ENCODE measurements around the gene DNAH2. TPM values are rescaled to one million over a fixed set of nuclear protein-coding genes. Genes with fewer than 3 reads are reported as not detected.
"Not testable (repeated sequence)": the region's sequence is repeated elsewhere in the genome, so short reads cannot be mapped to it uniquely, and the experiment has no call there.

DNAH2 gene
- total RNA-seq, 2 experiments from 2014 or later = not detected

GRCh38 chr17:7809791-7810343, 92.3 kb downstream of the DNAH2 start:
- H3K27me3 Mint-ChIP-seq; H3K27ac Mint-ChIP-seq; H3K4me1 Mint-ChIP-seq; DNase-seq; POLR2A ChIA-PET; H3K9me3 Mint-ChIP-seq (ENCODE audit: low read depth); H3K4me3 Mint-ChIP-seq; H3K36me3 Mint-ChIP-seq (ENCODE audit: low read depth); ATAC-seq: not testable (repeated sequence)
- CTCF ChIA-PET = interaction anchor here (0.6 kb wide), 1 partner anchor 122 kb away, joined by 3 read pairs; no protein-coding TSS in a partner anchor
- intact Hi-C loops (cut with DNase I, micrococcal nuclease) = loop anchor here in 1 of 2 experiments (5.0 kb wide), 1 partner anchor 63 kb away; no protein-coding TSS in a partner anchor

GRCh38 chr17:7811251-7811650, 93.7 kb downstream of the DNAH2 start:
- H3K27me3 Mint-ChIP-seq = peaks cover 3% of the 10 kb centered on the region
- no peaks in the 10 kb centered on the region for H3K4me1 Mint-ChIP-seq
- H3K36me3 Mint-ChIP-seq (ENCODE audit: low read depth) = no peaks in the 10 kb centered on the region
- no peak for DNase-seq
- CTCF ChIA-PET = interaction anchor here (0.6 kb wide), 1 partner anchor 19 kb away, joined by 3 read pairs; no protein-coding TSS in a partner anchor
- POLR2A ChIA-PET = no interaction called here
- no peak overlapping the region for H3K27ac Mint-ChIP-seq
- H3K9me3 Mint-ChIP-seq (ENCODE audit: low read depth) = no peaks in the 10 kb centered on the region
- no peak overlapping the region for H3K4me3 Mint-ChIP-seq
- no peak for ATAC-seq
- intact Hi-C loops (cut with DNase I, micrococcal nuclease) = loop anchor here in 1 of 2 experiments (5.0 kb wide), 1 partner anchor 64 kb away; no protein-coding TSS in a partner anchor

- no peak overlapping the region for H3K4me3 Mint-ChIP-seq
- no peaks in the 10 kb centered on the region for H3K9me3 Mint-ChIP-seq (ENCODE audit: low read depth)
- H3K4me1 Mint-ChIP-seq = no peaks in the 10 kb centered on the region
- H3K36me3 Mint-ChIP-seq (ENCODE audit: low read depth) = no peaks in the 10 kb centered on the region
- CTCF ChIA-PET = interaction anchor here (1.4 kb wide), 1 partner anchor 242 kb away, joined by 4 read pairs; no protein-coding TSS in a partner anchor
- ATAC-seq = no peak
- no peaks in the 10 kb centered on the region for H3K27me3 Mint-ChIP-seq
- POLR2A ChIA-PET = no interaction called here
- H3K27ac Mint-ChIP-seq = no peak overlapping the region
- no peak for DNase-seq
- intact Hi-C loops (cut with DNase I, micrococcal nuclease) = loop anchor here in 1 of 2 experiments (5.0 kb wide), 1 partner anchor 68 kb away; no protein-coding TSS in a partner anchor
Observed at GRCh38 chr17:7814969-7815368, 97.4 kb downstream of the DNAH2 start.

GRCh38 chr17:7816926-7817642, 99.5 kb downstream of the DNAH2 start:
- intact Hi-C loops (cut with DNase I, micrococcal nuclease) = no loop called here
- Mint-ChIP-seq H3K27me3 (no peaks in the 10 kb centered on the region), H3K27ac (no peak overlapping the region), H3K36me3 (ENCODE audit: low read depth) (no peaks in the 10 kb centered on the region), H3K4me3 (no peak overlapping the region), H3K9me3 (ENCODE audit: low read depth) (no peaks in the 10 kb centered on the region), H3K4me1 (no peaks in the 10 kb centered on the region)
- POLR2A ChIA-PET = interaction anchor here (0.6 kb wide), 2 partner anchors 78 to 80 kb away, joined by 3 read pairs; no protein-coding TSS in a partner anchor
- ATAC-seq = no peak
- DNase-seq = no peak
- CTCF ChIA-PET = interaction anchor here (0.7 to 2.1 kb wide), 5 partner anchors 15 to 224 kb away, joined by 3 to 12 read pairs (median 5); no protein-coding TSS in a partner anchor

- Mint-ChIP-seq H3K9me3 (ENCODE audit: low read depth) (no peaks in the 10 kb centered on the region), H3K4me1 (no peaks in the 10 kb centered on the region), H3K27me3 (no peaks in the 10 kb centered on the region), H3K4me3 (no peak overlapping the region), H3K36me3 (ENCODE audit: low read depth) (no peaks in the 10 kb centered on the region), H3K27ac (no peak overlapping the region)
- no peak for DNase-seq
- ATAC-seq = no peak
- intact Hi-C loops (cut with DNase I, micrococcal nuclease) = no loop called here
- CTCF ChIA-PET = interaction anchor here (1.4 to 2.1 kb wide), 2 partner anchors 73 to 172 kb away, joined by 6 to 12 read pairs; no protein-coding TSS in a partner anchor
- POLR2A ChIA-PET = no interaction called here
Observed at GRCh38 chr17:7817643-7817964, 100.1 kb downstream of the DNAH2 start.

GRCh38 chr17:7818026-7818425, 100.5 kb downstream of the DNAH2 start:
- ChIA-PET CTCF (no interaction called here), POLR2A (interaction anchor here (0.6 kb wide), 1 partner anchor 157 kb away, joined by 3 read pairs; no protein-coding TSS in a partner anchor)
- Mint-ChIP-seq H3K36me3 (ENCODE audit: low read depth) (no peaks in the 10 kb centered on the region), H3K9me3 (ENCODE audit: low read depth) (no peaks in the 10 kb centered on the region), H3K4me3 (no peak overlapping the region), H3K27me3 (no peaks in the 10 kb centered on the region), H3K27ac (no peak overlapping the region), H3K4me1 (no peaks in the 10 kb centered on the region)
- ATAC-seq (no peak), DNase-seq (no peak)
- intact Hi-C loops (cut with DNase I, micrococcal nuclease) = no loop called here

GRCh38 chr17:7818746-7819645, 101.5 kb downstream of the DNAH2 start:
- intact Hi-C loops (cut with DNase I, micrococcal nuclease) = no loop called here
- no peaks in the 10 kb centered on the region for H3K27me3 Mint-ChIP-seq
- DNase-seq (no peak), ATAC-seq (no peak)
- H3K9me3 Mint-ChIP-seq (ENCODE audit: low read depth) = no peaks in the 10 kb centered on the region
- no peak overlapping the region for H3K27ac Mint-ChIP-seq
- H3K4me3 Mint-ChIP-seq = no peak overlapping the region
- ChIA-PET POLR2A (interaction anchor here (0.6 kb wide), 1 partner anchor 158 kb away, joined by 3 read pairs; no protein-coding TSS in a partner anchor), CTCF (interaction anchor here (0.5 to 1.0 kb wide), 7 partner anchors 13 to 244 kb away, joined by 3 to 4 read pairs (median 3); no protein-coding TSS in a partner anchor)
- no peaks in the 10 kb centered on the region for H3K36me3 Mint-ChIP-seq (ENCODE audit: low read depth)
- H3K4me1 Mint-ChIP-seq = no peaks in the 10 kb centered on the region

- no peak for ATAC-seq
- peaks cover 3% of the 10 kb centered on the region for H3K4me1 Mint-ChIP-seq
- no peaks in the 10 kb centered on the region for H3K36me3 Mint-ChIP-seq (ENCODE audit: low read depth)
- no peaks in the 10 kb centered on the region for H3K27me3 Mint-ChIP-seq
- no peak for DNase-seq
- no peak overlapping the region for H3K27ac Mint-ChIP-seq
- no peak overlapping the region for H3K4me3 Mint-ChIP-seq
- POLR2A ChIA-PET = no interaction called here
- intact Hi-C loops (cut with DNase I, micrococcal nuclease) = loop anchor here in 1 of 2 experiments (5.0 kb wide), 2 partner anchors 78 to 237 kb away; no protein-coding TSS in a partner anchor
- CTCF ChIA-PET = interaction anchor here (0.6 to 3.1 kb wide), 6 partner anchors 13 to 208 kb away, joined by 3 to 15 read pairs (median 4); partner anchors contain the start of genes CYB5D1, KDM6B, NAA38 and RNF227
- no peaks in the 10 kb centered on the region for H3K9me3 Mint-ChIP-seq (ENCODE audit: low read depth)
Observed at GRCh38 chr17:7820231-7820630, 102.7 kb downstream of the DNAH2 start.

GRCh38 chr17:7822126-7822525, 104.6 kb downstream of the DNAH2 start:
- Mint-ChIP-seq H3K27me3 (no peaks in the 10 kb centered on the region), H3K4me3 (no peak overlapping the region), H3K9me3 (ENCODE audit: low read depth) (no peaks in the 10 kb centered on the region), H3K36me3 (ENCODE audit: low read depth) (no peaks in the 10 kb centered on the region), H3K27ac (peak overlapping the region; percentile 26), H3K4me1 (peaks cover 3% of the 10 kb centered on the region)
- POLR2A ChIA-PET = no interaction called here
- intact Hi-C loops (cut with DNase I, micrococcal nuclease) = loop anchor here (1.0 to 5.0 kb wide), 6 partner anchors 29 to 235 kb away; no protein-coding TSS in a partner anchor
- DNase-seq = no peak
- CTCF ChIA-PET = interaction anchor here (1.3 to 3.1 kb wide), 5 partner anchors 11 to 219 kb away, joined by 3 to 15 read pairs (median 5); partner anchors contain the start of genes KDM6B and RNF227
- ATAC-seq = no peak

- Mint-ChIP-seq H3K27ac (no peak overlapping the region), H3K9me3 (ENCODE audit: low read depth) (no peaks in the 10 kb centered on the region), H3K4me3 (no peak overlapping the region), H3K36me3 (ENCODE audit: low read depth) (no peaks in the 10 kb centered on the region), H3K27me3 (no peaks in the 10 kb centered on the region), H3K4me1 (peaks cover 3% of the 10 kb centered on the region)
- DNase-seq = no peak
- ATAC-seq = no peak
- intact Hi-C loops (cut with DNase I, micrococcal nuclease) = loop anchor here (2.0 to 5.0 kb wide), 3 partner anchors 81 to 234 kb away; no protein-coding TSS in a partner anchor
- ChIA-PET CTCF (interaction anchor here (0.7 to 3.1 kb wide), 8 partner anchors 9 to 223 kb away, joined by 3 to 15 read pairs (median 3); partner anchors contain the start of gene KDM6B), POLR2A (no interaction called here)
Observed at GRCh38 chr17:7823581-7824001, 106.0 kb downstream of the DNAH2 start.

Measured in activated CD4-positive, alpha-beta T cell treated with anti-CD3 and anti-CD28 coated beads for 36 hours (primary cell).